ENCODE results near the gene CCDC184.

DNA sequence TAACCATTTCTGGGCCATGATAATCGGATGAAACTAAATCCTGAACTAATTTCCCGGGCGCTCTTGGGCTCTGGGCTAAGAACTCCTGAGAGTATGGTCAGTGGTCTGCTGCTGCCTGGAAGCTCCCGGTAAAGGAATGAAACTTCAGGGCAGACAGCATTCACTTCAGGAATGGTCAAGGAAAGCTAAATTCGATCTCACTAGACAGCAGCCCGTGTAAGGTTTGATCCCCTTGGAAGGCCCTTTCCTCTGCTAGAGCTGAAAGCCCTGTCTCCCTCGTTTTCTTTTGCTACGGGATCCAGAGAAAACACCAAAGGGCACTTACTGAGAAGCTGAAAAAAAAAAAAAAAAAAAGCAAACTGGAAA lies 26.8 kb upstream of the CCDC184 start:
- TF ChIP-seq EZH2phosphoT487 (IDR thresholded peaks at IDR 0.05; ENCODE audit: insufficient read depth, low read depth) (no peak), EZH2 (IDR thresholded peaks at IDR 0.05; ENCODE audit: insufficient read depth, poor library complexity, severe bottlenecking) (no peak)

All from GM23248 (cell line).